ENCODE measurements around the gene AMPD3. TPM values are rescaled to one million over a fixed set of nuclear protein-coding genes. Genes with fewer than 3 reads are reported as not detected.

AMPD3 gene
- total RNA-seq: 12.9 TPM in 2 replicates
- long read RNA-seq, partial matches to known transcripts: 3 of 6 reads
- long read RNA-seq, other reads (novel, unspliced or antisense): 3 of 6 reads

GRCh38 chr11:10454878-10455631, at the start of gene AMPD3:
AMPD3 (plus strand) TSS chr11:10455264; CDS start chr11:10461520, 6,256 bp downstream.
- Mint-ChIP-seq H3K27ac (peak within 1 kb of the TSS; percentile 59), H3K36me3 (ENCODE audit: insufficient read depth) (no peaks in the 10 kb centered on the region), H3K27me3 (peaks cover 6% of the 10 kb centered on the region), H3K4me3 (ENCODE audit: low read depth) (peak within 1 kb of the TSS; percentile 31), H3K4me1 (ENCODE audit: low read depth) (peaks cover 16% of the 10 kb centered on the region), H3K9me3 (ENCODE audit: low read depth) (no peaks in the 10 kb centered on the region)
- DNase-seq (ENCODE audit: low spot score, unreplicated experiment): no peak
- no peak for TF ChIP-seq CTCF (IDR thresholded peaks at IDR 0.05; ENCODE audit: unreplicated experiment)

GRCh38 chr11:10405865-10406592, 49.0 kb upstream of the AMPD3 start:
- Mint-ChIP-seq H3K27ac (no peak overlapping the region), H3K4me1 (ENCODE audit: low read depth) (peaks cover 2% of the 10 kb centered on the region), H3K4me3 (ENCODE audit: low read depth) (no peak overlapping the region), H3K9me3 (ENCODE audit: low read depth) (no peaks in the 10 kb centered on the region), H3K36me3 (ENCODE audit: insufficient read depth) (no peaks in the 10 kb centered on the region), H3K27me3 (peaks cover 4% of the 10 kb centered on the region)
- DNase-seq (ENCODE audit: low spot score, unreplicated experiment): peak; percentile 28
- peak; percentile 73 for TF ChIP-seq CTCF (IDR thresholded peaks at IDR 0.05; ENCODE audit: unreplicated experiment)

GRCh38 chr11:10407055-10407454, 48.0 kb upstream of the AMPD3 start:
- H3K27ac Mint-ChIP-seq: no peak overlapping the region
- H3K36me3 Mint-ChIP-seq (ENCODE audit: insufficient read depth): no peaks in the 10 kb centered on the region
- no peaks in the 10 kb centered on the region for H3K9me3 Mint-ChIP-seq (ENCODE audit: low read depth)
- no peak for DNase-seq (ENCODE audit: low spot score, unreplicated experiment)
- TF ChIP-seq CTCF (IDR thresholded peaks at IDR 0.05; ENCODE audit: unreplicated experiment): no peak
- H3K4me1 Mint-ChIP-seq (ENCODE audit: low read depth): peaks cover 2% of the 10 kb centered on the region
- peaks cover 7% of the 10 kb centered on the region for H3K27me3 Mint-ChIP-seq
- no peak overlapping the region for H3K4me3 Mint-ChIP-seq (ENCODE audit: low read depth)

- no peak for TF ChIP-seq CTCF (IDR thresholded peaks at IDR 0.05; ENCODE audit: unreplicated experiment)
- Mint-ChIP-seq H3K9me3 (ENCODE audit: low read depth) (no peaks in the 10 kb centered on the region), H3K4me3 (ENCODE audit: low read depth) (no peak overlapping the region), H3K4me1 (ENCODE audit: low read depth) (peaks cover 2% of the 10 kb centered on the region), H3K27ac (no peak overlapping the region), H3K27me3 (peaks cover 6% of the 10 kb centered on the region), H3K36me3 (ENCODE audit: insufficient read depth) (no peaks in the 10 kb centered on the region)
- no peak for DNase-seq (ENCODE audit: low spot score, unreplicated experiment)
These were observed 47.0 kb upstream of the AMPD3 start for GRCh38 chr11:10407749-10408685.

Data from progenitor cell of endocrine pancreas (in vitro differentiated cells).